A204.1 (cell line): ENCODE results near the gene HAPSTR1.

Source experiments
- FAIRE-seq: peaks from 2 replicates; lab custom pipeline; 2012; peaks lifted over from hg19 to GRCh38; lab: Jason Lieb, UNC

The HAPSTR1 gene

DNA sequence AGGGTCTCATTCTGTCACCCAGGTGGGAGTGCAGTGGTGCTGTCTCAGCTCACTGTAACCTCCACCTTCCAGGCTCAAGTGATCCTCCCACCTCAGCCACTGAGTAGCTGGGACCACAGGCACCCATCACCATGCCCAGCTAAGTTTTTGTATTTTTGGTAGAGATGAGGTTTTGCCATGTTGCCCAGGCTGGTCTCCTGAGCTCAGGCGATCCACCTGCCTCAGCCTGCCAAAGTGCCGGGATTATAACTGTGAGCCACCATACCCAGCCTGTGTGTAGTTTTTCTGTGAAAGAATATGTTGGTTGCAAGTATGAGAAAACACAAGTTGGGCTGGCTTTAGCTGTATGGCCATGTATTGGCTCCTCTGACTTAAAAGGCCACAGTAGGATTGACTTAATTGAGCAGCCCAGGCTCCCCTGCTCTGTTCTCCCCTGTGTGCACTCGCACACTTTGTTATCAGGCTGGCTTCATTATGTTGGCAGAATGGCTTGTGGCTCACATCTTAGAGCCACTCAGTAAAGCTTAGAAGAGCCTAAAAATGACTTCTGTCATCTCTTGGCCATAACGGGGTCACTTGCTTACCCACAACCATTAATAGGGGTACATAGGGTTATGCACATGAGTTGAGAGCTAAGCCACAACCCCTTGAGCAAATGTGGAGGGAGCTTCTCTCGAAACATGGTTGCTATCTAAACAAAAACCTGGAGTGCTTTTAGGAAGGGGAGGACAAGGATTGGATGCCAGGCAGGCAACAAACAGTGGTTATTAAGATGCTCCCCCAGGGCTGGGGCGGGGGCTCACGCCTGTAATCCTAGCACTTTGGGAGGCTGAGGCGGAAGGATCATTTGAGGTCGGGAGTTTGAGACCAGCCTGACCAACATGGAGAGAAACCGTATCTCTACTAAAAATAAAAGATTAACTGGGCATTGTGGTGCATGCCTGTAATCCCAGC lies 6.1 kb downstream of the HAPSTR1 start:
- no peak for FAIRE-seq

DNA sequence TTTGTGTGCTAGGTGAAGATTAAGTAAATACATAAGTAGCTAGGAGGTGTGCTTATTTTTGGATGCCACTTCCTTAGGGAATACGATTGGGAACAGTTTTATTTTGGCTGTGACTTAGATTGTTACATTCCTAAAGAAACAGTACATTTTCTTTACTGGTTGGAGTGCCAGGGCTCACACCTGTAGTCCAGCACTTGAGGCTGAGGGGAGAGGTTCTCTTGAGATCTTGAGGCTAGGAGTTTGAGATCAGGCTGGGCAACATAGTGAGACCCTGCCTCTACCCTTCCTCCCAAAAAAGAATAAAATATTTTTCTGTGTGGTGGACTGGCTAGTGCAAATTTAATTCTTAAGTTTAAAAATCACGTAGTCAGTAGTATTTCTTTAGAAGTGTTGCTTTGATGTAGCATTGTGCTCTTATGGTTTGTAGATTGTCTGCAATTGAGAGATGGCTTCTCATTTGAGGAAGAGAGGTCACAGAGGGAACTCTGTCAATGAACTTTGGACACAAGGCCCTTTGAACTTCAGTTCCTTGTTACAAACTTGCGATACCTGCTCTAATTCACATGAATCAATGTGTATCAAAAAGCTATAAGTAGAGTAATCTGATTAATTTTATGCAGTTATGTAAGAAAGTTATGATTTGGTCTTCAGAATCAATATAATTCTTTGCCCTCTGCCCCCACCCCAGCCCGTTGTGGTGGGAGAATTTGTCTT lies 7.1 kb downstream of the HAPSTR1 start:
- no peak for FAIRE-seq

DNA sequence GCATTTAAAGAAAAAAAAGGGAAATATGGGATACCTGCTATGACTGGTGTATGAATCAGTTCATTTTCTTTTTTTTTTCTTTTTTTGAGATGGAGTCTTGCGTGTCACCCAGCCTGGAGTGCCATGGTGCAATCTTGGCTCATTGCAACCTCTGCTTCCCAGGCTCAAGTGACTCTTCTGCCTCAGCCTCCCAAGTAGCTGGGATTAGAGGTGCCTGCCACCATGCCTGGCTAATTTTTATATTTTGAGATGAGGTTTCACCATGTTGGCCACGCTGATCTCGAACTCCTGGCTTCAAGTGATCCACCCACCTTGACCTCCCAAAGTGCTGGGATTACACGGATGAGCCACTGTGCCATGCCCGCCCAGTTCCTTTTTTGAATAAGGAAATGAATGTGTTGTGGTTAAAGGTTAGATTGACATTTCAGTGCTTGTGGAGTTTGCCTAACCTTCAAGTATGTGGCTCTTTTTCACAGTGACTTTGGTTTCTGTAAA lies 7.7 kb downstream of the HAPSTR1 start:
- FAIRE-seq, result no peak

DNA sequence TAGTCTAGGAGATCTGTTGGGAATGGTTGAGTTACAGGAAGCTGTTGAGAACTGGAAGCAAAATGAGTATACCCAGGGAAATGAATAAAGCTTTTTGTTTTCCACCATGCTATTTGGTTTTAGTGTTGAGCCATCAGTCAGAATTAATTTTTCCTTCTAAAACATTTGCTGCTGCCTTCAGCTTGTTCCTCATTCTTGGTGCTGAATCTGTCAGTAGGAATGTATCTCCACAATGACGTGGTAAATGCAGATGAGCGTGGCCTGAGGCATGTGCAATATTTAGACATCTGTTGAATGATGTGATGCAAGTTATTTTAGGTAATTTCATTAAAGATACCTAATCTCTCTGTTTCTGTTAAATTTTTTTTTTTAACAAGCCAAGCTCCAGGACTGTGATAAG lies 10.9 kb downstream of the HAPSTR1 start:
- FAIRE-seq, result no peak

DNA sequence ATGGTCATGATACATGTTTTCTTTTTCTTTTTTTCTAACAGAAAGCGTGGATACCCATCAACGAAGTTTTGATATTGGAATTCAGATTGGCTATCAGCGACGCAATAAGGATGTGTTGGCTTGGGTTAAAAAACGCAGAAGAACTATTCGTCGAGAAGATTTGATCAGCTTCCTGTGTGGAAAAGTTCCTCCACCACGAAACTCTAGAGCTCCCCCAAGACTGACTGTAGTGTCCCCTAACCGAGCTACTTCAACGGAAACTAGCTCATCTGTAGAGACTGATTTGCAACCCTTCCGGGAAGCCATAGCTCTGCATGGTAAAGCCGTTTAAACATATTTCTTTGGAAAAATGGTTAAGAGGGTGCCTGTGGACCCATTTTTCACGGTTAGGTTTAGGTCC lies 11.5 kb downstream of the HAPSTR1 start:
- no peak for FAIRE-seq

DNA sequence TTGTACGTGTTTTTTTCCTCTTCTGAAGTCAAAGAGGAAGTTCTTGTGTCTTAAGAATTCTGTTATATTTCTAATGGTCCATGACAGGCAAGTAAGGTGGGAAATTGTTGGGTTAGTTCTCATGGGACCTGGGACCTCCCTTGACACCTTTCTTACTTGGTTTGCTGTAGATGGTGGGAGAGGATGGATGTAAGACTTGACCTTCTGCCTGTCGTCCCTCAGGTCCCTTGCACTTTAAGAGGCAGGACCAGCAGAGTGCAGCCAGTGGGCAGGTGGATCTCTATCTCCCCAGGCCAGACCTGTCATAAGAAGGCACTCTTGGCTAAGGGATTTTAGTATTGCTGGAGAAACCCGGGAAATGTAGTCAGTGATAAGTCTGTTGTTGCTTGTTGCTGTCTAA lies 12.1 kb downstream of the HAPSTR1 start:
- no peak for FAIRE-seq

DNA sequence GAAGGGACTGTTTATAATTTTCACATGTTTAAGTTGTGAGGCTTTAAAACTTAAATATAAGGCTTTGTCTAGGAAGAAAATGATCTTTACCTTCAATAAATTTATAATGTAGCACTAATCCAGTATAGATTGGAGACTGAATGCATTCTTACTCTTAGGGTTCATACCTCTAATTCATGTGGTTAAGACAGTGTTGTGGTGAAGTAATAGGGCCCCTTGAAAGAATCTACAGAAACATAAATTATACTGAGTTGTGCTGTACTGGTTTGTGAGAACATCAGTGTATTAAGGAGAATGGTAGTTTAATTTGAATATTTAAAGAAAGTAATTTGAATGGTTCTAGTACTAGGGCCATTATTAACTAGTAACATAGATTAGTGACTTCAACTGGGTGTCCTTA lies 13.7 kb downstream of the HAPSTR1 start:
- FAIRE-seq, result no peak

DNA sequence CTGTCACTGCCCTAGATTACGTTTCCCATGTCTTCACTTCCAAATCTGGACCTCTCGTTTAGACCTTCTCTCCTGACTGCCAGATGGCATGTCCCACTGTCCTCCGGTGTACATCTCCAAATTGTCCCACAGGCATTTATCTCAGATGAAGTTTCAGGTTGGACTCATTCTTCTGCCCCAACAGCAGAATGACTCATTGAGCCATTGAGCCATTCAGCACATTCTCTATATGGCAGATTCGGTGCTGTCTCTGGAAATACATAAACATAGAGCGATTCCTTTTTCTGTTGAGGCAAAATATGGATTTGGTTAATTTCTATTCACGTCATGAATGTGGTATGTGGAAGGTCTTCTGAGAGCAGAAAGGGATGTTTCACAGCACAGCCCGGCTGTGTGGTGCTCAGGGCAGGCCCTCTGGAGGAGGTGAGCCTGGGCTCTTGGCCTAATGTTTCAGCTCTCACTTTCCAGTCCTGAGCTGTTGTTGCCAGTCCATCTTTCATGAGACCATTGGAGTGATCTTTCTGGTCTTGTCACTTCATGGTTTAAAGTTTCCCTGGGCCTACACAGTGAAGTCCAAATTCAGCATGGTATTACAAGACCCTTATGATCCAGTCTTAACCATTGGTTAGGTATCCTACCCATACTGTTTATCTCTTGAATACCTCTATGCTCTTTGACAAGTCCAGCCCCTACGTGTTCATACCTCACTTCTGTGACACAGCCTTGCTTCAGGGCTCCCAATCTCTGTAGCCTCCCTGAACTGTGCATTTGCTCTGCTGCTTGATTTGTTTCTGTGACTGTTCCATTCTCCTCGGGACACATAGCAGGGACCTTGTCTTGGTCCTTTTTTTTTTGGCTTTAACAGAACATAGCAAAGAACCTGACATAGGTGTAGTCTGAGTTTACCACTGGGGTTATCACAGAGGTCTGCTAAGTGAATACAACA lies 15.9 kb downstream of the HAPSTR1 start:
- no peak for FAIRE-seq

DNA sequence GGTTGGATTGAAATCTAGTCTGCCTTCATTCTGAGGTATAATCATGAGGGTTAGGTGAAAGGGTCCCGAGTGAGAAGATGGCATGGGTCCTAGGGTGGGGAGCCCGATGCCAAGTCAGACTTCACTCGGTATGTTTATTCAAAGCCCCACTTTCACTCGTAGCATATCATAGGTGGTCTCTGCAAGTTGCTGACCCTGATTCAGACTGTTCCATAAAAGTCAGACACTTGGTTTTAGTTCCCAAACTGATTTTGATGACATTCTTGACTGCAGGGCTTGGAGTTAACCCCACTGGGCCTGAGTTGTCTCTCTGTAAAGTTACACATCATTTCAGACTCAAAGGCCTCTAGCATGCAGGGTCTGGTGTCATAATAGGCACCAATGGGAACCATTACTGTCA lies 17.8 kb downstream of the HAPSTR1 start:
- no peak for FAIRE-seq

DNA sequence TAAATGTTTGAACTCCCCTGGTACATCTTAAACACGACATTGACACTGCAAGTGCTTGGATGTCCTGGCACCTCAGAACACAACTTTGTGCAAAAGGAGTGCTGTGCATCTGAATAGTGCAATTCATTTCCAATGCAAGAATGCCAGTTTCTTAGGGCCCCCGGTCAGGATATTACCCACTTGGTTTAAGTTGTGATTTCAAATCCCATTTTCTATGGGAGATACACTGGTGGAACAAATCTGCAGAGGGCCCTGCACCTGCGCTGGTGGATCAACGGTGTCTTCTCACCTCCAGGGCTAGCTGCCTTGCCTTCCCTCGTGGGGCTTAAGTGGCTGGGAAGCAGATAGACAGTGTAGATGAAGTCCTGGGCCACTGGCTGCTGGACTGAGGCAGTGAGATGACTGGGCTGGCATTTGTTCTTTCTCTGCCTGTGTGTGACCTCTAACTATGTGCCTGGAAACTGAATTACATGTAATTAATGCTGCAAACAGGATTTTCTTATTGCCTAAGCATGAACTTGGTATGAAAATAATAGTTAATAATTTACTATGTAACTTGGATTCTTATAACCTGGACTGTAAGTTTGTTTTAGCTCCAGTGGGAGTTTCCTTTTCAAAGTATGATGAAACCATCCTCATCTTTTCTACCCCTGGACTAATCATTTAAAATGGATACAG lies 20.9 kb downstream of the HAPSTR1 start:
- FAIRE-seq, result no peak

DNA sequence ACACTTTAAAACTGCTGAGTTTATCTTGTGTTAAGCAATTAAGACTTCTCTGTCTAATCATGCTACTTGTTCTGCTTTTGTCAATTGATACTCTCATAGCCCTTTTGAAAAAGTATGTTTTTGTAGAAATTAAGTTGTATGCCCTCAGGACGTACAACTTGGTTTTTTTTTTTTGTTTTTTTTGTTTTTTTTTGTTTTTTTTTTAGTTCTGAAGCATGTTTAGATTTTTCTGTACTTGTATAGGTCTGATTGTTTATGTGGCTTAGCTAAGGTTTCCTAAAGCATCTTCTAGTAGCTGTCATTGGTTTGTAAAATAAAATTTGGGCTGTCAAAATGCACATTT lies 21.4 kb downstream of the HAPSTR1 start:
- FAIRE-seq, result no peak

DNA sequence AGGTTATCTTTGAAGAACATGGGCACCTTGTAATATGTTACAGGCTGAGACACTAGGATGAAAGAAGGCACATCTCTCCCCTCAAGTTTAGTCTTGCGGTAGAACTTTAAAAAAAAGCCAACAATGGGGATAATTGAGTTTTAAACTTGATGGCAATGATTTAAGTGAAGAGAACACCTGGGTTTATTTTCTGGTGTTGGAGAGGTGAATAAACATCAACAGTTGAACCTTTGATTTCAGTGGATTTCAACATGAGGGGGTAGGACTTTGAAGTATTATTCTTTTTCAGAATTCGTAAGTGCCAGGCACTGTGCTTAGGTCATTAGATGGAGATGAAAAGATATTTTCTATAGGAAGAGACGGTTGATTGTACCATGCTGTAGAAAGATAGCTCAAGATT lies 22.3 kb downstream of the HAPSTR1 start:
- no peak for FAIRE-seq

DNA sequence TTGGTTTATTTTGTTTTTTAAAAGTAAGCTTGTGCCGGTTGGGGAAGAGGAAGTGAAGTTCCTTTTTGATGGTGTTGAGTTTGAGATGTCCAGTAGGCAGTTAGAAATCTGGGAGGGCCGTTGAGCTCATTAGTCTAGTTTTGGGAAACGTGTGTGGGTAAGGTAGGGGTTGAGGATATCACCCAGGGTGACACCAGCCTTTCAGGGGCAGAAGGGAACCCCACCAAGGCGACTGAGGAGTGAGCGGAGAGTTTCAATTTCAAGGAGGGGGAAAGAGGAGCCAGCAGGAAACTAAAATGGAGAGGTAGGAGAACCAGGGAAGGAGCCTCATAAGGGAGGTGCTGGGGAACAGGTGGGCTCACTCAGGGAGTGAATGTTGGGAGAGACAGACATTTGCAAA lies 22.7 kb downstream of the HAPSTR1 start:
- no peak for FAIRE-seq

DNA sequence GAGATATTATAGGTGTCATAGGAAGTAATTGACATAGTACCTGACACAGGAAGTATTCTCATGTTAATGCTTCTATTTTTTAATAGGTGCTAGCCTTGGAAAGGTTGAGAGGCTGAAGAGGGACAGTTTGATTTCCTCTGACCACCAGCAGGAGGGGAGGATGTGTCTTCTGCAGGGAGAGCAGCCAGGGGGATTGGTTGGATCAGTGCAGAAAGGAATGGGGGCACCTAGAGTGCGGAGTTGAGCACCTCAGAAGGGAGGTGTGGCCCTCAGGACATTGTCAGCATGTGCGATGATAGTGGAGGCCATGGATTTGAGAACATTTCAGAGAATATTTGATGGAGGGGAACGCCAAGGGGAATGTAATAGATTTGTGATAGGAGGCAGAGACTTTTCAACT lies 23.4 kb downstream of the HAPSTR1 start:
- FAIRE-seq, result no peak

DNA sequence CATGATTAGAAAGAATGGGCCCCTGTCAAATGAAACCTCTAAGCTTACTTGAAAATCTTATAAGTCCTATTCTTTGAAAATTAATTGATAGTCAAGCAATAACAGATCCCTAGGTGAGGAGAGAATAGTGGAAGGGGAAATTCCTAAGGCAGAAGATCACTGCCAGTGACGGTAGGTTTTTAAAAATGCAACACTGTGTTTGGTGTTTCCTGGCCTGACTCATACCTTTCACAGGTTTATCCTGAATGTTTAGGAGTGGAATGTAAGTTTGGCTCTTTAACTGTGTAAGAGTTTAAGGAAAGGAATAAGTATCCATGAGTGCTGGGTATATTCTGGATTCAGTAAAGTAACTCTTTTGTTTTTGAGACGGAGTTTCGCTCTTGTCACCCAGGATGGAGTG lies 23.8 kb downstream of the HAPSTR1 start:
- no peak for FAIRE-seq

DNA sequence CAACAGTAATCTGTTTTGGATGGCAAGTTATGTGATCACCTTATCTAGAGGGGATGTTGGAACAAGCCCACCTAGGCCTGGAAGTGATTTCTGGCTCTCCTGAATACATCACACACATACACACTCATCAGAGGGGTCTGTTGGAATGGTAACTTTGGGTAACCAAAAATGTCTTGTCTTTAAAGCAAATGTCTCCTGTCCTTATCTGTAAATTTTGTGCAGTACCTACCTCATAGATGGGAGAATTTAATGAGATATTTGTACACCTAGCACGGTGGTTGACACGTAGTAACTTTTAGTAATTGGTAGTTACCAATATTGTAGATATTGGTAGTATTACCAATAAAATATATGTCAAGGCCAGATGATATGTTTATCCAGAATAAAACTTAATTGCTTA lies 24.7 kb downstream of the HAPSTR1 start:
- no peak for FAIRE-seq

DNA sequence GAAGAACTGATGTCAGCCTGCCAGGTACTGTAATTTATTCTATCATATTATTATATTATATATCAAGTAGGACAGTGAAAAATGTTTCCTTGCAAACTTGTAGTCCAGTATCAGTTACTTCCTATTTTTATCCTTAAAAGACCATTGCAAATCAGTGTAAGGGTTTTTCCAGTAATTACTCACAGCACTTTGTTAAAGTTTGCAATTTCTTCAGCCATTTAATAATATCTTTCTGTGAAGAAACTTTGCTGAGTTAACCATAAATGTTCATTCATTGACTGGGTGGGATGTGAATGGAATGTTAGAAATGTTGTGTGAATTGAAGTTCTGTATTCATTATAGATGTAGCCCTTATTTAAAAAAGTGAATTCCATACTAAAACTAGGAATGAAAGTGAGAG lies 26.7 kb downstream of the HAPSTR1 start:
- FAIRE-seq, result no peak

DNA sequence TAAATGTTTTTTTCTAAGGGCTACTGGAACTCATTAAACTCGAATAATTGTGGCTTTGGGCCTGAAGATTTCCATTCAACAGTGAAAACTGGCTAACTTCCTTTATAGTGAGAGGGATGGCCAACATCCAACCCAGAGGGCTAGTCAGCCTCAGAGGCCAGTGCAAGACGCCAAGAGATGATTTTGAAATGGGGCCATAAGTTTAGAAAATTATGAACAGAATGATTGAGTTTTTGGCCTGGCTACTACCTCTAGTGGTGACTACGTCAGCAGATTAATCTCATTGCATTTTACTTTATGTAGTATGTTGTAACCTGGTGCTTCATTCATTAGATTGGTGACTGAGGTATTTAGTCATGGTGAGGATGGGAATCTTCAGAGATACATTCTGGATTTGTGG lies 28.4 kb downstream of the HAPSTR1 start:
- FAIRE-seq, result no peak

DNA sequence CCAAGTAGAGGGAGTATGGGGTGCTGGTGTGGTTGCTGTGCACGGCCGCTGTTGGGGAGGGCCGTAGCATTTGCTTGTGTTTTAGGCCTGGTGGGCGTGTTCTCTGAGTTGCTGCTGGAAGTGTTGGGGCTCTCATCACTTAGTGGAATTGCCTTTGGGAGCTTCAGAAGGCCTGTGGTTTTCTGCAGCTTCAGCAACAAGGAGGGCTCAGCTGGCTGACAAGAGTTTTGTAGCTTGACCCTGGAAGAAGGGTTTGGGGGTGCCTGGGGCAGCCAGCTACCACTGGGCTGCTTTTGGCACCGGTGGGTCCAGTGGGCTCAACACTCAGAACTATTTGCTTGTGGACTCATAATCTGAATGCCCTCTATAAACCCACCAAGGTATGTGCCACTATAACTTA lies 30.9 kb downstream of the HAPSTR1 start:
- FAIRE-seq, result no peak

DNA sequence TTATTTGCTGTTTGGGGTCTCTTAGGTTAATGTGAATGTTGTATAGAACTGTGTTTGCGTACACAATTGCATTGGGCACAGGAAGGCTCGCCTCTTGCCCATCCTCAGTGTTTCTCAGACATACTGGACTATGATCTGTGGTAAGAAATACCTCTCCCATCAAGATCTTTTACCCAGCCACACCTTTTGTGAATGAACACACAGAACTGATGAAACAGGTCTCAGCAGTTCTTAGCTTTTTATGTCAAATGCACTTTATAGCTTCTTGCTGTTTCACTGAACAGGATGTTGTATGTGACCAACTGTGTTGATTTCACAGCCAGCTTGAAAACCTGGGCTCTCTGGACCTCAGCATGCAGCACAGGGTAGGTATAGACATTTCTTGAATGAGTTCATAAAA lies 31.5 kb downstream of the HAPSTR1 start:
- no peak for FAIRE-seq

DNA sequence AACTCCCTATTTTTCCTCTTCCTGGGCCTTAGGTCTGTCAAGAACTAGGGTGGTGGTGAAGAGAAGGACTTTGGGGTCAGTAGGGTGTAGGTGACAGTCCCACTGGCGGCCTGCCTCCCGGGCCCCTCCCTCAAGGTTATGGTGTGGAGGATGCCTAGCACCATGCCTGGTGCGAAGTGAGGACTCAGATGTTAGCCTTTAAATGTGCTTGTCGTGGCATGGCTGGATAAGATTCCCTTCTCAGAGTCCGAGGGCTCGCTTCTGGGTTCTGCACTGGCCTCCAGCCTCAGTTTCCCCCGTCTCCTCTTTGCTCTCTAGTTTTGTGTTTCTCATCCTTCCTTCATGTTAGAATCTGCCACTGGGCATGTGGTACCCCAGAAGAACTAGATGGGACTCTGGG lies 32.0 kb downstream of the HAPSTR1 start:
- FAIRE-seq, result no peak

DNA sequence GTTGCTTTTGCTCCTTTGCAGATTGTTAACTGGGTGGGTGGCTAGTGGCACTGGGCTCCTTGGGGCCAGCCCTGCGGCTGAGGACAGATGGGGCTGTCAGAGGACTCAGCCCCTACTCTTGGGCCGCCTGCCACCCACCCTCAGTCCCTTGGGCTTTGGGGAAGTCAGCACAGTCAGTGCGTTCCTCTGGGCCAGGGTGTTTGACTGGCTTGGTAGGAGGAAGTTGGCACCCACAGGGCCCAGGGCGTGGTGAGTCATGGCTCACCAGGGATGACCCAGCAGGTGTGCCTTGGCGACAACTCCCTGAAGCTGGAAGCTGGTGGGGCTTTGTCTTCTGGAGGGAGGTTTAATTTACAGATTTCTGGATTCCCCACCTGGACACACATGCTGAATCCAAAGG lies 32.4 kb downstream of the HAPSTR1 start:
- FAIRE-seq, result no peak
